Stimulated activated CD8-positive, alpha-beta memory T cell treated with anti-CD3 and anti-CD28 coated beads, Interleukin-15, amount 100 ng/mL, for 4 hours (primary cell): ENCODE measurements around the gene SSH3.

Experiments used
- DNase-seq, 2 donors: peaks; one replicate each; pipeline ENCODE4 v3.0.0-alpha.2; 2020; ENCODE audit warnings: low read depth in 2 of 2

SSH3 gene

GRCh38 chr11:67293090-67293489 is 10.2 kb upstream of the SSH3 start:
- DNase-seq, result no peak

- DNase-seq, result no peak
These were observed 7.5 kb upstream of the SSH3 start for GRCh38 chr11:67295846-67296245.

DNA sequence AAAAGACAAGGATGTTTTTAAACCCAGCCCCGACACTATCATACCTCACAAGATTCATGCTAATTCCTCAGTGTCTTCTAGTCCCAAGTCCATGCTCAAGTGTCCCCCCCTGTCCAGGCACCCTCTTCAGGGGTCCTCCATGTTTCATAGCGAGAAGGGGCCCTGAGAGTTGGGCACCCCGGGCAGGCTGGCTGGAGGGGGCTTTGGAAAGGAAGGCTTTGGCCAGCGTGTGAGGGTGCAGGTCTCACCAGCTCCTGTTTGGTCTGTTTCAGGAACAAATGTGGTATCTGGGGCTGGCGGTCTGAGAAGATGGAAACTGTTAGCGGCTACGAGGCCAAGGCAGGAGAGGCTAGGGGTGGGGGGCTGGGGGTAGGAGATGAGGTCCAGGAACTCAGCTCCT is 4.5 kb upstream of the SSH3 start:
- DNase-seq, result no peak

DNA sequence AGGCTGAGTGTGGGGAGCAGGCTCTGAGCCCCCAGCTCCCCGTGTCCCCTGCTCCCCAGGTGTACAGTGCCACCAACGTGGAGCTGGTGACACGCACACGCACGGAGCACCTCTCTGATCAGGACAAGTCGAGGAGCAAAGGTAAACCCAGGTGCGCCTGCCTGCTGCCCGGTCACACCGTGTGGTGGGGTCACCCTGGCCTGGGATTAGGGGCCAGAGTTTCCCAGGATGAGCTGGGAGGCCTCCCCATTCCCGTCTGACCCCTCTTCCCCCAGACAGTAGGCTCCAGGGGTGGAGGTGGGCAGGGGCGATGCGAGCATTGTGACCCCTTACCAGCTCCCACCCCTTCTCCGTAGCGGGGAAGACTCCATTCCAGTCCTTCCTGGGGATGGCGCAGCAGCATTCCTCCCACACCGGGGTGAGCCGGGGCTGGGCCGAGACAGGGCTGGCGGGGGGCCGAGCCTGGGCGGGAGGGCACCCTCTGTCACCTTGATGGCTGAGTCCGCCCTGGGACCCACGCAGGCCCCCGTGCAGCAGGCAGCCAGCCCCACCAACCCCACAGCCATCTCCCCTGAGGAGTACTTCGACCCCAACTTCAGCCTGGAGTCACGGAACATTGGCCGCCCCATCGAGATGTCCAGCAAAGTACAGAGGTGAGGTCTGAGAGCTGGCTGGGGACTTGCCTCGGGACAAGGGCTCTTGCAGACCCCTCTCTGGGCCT is 3.7 kb upstream of the SSH3 start:
- DNase-seq, result no peak

DNA sequence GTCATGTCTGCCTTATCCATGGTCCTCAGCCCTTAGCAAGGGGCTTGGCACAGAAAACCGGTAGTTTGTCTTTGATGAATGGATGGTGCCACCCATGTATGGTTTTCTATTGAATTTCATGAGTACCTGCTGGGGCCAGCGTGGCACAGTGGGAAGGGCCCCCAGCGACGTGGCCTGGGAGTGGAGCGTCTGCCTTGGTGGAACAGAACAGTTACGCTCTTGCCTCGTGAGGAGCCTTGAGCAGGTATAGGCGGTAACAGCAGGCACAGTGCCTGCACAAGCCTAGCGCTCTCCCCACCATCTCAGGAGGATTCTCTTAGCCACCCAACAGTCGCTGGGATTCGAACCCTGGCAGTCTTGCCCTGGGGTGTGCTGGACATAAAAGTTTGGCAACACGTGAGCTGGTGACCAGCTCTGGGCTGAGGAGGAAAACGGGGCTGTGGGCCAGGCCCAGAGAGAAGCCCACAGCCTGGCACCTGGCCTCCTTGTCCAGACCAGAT is 3.0 kb upstream of the SSH3 start:
- no peak for DNase-seq

DNA sequence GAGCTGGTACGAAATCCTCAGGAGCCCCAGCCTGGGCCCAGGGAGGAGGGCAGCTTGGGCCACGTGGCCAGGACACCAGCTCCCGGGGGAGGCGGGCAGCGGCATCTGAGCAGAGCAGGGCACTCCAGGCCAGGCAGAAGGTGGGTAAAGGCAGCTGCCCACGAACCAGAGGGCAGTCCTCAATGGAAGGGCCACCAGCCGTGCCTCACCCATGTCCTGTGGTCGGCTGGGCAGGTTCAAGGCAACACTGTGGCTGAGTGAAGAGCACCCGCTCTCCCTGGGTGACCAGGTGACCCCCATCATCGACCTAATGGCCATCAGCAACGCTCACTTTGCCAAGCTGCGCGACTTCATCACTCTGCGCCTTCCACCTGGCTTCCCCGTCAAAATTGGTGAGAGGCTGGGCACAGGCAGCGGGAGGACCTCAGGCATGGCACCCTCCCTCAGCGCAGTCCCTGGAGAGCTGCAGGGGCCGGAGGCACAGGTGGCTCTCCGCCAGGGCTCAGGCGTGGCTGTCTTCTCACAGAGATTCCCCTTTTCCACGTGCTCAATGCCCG is 2.5 kb upstream of the SSH3 start:
- no peak for DNase-seq

DNA sequence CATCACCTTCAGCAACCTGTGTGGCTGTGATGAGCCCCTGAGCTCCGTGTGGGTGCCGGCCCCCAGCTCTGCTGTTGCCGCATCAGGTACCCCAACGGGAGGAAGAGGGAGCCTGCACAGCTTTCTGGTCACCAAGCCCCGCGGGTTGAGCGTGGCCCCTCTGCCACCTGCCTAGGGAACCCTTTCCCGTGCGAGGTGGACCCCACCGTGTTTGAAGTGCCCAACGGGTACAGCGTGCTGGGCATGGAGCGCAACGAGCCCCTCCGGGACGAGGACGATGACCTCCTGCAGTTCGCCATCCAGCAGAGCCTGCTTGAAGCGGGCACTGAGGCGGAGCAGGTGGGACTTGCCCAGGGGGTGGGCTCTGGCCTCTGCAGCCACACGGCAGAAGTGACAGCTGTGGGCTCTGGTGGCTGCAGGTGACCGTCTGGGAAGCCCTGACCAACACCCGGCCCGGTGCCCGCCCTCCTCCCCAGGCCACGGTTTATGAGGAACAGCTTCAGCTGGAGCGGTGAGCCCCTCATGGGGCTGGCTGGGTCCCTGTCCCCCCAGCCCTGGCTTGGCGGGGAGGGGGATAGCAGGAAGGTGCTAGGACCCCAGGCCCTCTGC is 1.9 kb upstream of the SSH3 start:
- no peak for DNase-seq

- no peak for DNase-seq
These were observed 1.3 kb upstream of the SSH3 start for GRCh38 chr11:67301951-67302516.

DNA sequence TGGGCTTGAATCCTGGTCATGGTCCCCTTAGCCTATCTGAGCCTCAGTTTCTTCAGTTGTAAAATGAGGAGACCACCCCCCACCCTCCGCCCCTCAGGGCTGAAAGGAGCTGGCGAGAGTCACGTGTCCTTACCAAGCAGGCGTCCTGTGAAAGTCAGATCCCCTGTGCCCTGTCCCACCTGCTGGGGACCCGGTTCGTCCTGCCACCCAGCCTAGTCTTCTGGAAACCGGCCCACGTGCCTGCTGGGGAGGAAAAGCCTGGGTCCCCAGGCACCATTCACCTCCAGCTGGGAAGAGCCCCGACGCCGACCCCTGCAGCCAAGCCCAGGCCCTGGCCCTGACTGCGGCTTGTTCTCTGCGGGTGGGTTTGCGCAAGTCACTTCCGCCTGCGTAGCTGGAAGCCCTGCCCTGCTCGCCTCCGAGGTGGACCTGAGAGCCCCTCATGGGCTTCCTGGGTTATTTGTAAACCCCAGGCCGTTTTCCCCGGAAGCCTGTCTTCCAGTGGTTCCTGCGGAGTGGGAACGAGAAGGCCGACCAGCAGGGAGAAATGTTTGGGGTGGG is 679 bp upstream of the SSH3 start:
- DNase-seq, result no peak

GRCh38 chr11:67303835-67304411 is 593 bp downstream of the SSH3 start:
- DNase-seq, result no peak

DNA sequence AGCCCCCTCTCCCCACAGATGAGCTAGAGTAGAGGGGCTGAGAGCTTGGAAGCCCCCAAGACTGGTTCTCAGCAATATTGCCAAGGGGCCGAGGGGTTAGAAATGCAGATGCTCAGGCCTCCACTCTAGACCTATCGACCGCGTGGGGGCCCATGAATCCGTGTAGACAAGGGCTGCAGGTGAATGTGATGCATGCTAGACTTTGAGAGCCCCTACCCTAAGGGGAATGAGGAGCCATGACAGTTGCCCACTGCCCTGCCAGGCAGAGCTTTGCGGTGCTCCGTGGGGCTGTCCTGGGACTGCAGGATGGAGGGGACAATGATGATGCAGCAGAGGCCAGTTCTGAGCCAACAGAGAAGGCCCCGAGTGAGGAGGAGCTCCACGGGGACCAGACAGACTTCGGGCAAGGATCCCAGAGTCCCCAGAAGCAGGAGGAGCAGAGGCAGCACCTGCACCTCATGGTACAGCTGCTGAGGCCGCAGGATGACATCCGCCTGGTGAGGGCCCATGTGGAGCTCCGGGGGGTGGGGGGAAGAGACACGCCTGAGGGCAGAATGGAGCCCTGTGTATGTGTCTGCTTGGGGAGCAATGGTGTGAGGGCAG is 1.3 kb downstream of the SSH3 start:
- DNase-seq, result no peak

DNA sequence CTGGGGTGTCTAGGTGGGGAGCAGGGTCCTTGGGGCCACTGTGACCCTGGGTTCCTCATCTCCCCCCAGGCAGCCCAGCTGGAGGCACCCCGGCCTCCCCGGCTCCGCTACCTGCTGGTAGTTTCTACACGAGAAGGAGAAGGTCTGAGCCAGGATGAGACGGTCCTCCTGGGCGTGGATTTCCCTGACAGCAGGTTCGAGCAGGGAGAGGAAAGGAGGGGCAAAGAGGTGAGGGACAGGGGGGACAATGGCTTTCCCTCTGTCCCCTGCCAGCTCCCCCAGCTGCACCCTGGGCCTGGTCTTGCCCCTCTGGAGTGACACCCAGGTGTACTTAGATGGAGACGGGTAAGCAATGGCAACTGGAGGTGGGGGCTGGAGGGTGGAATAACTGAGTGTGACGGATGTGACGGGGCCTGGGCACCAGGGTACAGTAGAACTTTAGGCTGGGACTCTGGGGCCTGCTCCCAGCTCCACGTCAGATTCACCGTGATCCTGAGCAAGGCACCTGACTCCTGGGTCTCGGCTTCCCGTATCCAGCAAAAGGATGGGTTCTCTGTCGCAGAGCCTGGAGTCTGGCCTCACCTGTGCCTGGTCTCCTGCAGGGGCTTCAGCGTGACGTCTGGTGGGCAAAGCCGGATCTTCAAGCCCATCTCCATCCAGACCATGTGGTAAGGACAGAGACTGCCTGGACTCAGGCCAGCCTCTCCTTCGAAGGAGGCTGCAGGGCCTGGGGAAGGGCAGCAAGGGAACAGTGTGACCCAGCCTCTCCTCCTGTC is 3.6 kb downstream of the SSH3 start:
- no peak for DNase-seq

DNA sequence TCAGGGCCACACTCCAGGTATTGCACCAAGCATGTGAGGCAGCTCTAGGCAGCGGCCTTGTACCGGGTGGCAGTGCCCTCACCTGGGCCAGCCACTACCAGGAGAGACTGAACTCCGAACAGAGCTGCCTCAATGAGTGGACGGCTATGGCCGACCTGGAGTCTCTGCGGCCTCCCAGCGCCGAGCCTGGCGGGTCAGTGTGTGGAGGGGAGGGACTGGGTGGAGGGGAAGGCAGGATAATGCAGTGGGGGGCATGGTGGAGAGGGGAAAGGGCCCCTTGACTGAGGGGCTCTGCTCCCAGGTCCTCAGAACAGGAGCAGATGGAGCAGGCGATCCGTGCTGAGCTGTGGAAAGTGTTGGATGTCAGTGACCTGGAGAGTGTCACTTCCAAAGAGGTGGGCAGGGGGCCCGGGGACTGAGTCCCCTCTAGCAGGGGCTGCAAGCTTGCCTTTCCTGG is 4.2 kb downstream of the SSH3 start:
- no peak for DNase-seq

DNA sequence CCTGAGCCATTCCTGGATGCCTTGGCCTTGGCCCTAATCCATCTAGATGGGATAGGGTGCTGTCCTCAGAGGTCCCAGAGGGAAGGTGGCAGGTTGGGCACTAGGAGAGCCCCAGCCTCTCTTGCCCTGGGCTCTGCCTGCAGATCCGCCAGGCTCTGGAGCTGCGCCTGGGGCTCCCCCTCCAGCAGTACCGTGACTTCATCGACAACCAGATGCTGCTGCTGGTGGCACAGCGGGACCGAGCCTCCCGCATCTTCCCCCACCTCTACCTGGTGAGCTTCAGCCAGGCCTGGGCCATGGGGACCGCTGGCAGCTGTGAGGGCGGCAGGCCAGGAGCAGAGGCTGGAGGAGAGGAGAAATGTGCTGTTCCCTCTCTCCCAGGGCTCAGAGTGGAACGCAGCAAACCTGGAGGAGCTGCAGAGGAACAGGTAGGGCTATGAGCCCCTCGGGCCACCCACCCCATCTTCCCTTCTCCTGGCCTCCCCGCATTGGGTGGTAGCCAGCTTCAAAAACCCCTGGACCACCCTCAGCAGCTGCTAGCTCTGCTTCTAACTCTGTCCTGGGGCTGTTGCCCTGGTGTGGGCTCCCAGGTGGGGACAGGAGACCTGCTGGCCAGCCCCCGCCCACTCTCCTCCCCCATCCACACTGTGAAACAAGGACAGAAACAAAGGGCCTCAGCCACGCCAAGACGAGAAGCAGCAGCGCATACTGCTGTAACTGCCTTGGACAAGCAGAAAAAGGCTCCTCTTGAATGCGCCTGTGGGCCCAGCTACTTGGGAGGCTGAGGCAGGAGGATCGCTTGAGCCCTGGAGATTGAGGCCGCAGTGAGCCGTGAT is 4.9 kb downstream of the SSH3 start:
- DNase-seq, result no peak

- no peak for DNase-seq
These were observed 5.8 kb downstream of the SSH3 start for GRCh38 chr11:67309166-67309565.

DNA sequence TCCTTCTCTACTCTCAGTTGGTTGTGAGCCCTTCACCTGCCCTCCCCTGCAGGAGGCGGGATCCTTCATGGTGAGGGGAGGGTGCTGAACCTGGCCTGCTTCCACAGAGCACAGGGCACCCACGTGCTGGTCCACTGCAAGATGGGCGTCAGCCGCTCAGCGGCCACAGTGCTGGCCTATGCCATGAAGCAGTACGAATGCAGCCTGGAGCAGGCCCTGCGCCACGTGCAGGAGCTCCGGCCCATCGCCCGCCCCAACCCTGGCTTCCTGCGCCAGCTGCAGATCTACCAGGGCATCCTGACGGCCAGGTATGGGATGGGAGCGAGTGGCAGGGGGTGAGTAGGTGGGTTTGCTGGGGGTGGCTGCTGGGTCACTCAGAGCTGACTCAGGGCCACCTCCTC is 6.3 kb downstream of the SSH3 start:
- DNase-seq, result no peak

- no peak for DNase-seq
These were observed 7.1 kb downstream of the SSH3 start for GRCh38 chr11:67310246-67311050.

DNA sequence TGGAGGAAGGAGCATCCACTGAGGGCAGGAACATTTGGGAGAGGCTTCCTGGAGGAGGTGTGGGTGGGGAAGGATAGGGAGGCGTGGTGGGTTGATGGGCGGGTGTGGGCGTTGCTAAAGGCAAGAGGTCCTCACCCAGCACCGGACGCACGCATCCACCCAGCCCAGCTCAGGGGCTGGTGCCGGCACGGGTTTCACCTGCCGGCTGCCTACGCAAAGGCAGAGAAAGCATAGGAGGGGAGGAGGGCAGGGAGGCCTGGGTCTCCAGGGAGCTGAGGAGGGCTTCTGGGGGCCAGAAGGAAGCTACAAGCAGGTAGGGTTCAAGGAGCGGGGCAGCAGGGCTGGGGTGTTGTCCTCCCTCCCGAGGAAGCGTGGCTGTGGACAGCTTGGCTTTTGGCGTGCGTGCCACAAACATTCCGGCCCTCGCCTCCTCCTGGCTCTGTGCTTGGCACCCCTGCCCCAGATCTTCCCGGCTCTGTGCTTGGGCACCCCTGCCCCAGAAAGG is 7.8 kb downstream of the SSH3 start:
- DNase-seq, result no peak

- no peak for DNase-seq
These were observed 8.3 kb downstream of the SSH3 start for GRCh38 chr11:67311556-67312082.
